Smooth muscle cell (in vitro differentiated cells): ENCODE results near the gene CRIM1. TPM values are rescaled to one million over a fixed set of nuclear protein-coding genes. Genes with fewer than 3 reads are reported as not detected.

Experiments
- DNase-seq: peaks from one replicate; lab custom pipeline; 2025; ENCODE audit not compliant: unreplicated experiment; lab: John Stamatoyannopoulos, UW
- H2AFZ ChIP-seq: fragments of 200-600 bp; sonication (generic); 2 replicates; pipeline ENCODE4 v1.6.0; 2016; ENCODE audit warnings: antibody characterized with exemption, low read depth, mild to moderate bottlenecking
- H3F3A ChIP-seq: fragments of 200-600 bp; sonication (generic); 2 replicates; pipeline ENCODE4 v1.6.0; 2017; ENCODE audit warnings: antibody characterized with exemption, low read depth
- H3K27ac ChIP-seq: fragments of 200-600 bp; sonication (generic); 2 replicates; pipeline ENCODE4 v1.5.1; 2016; ENCODE audit warnings: low read depth, mild to moderate bottlenecking
- H3K27me3 ChIP-seq: fragments of 200-600 bp; sonication (generic); 2 replicates; pipeline ENCODE4 v1.6.1; 2016; ENCODE audit warnings: low read depth, mild to moderate bottlenecking
- H3K36me3 ChIP-seq: fragments of 200-600 bp; sonication (generic); 2 replicates; pipeline ENCODE4 v1.5.1; 2016; ENCODE audit warnings: low read depth
- H3K4me1 ChIP-seq: fragments of 200-600 bp; sonication (generic); 2 replicates; pipeline ENCODE4 v1.5.1; 2016; ENCODE audit warnings: low read depth
- H3K4me2 ChIP-seq: fragments of 200-600 bp; sonication (generic); 2 replicates; pipeline ENCODE4 v1.6.0; 2016; ENCODE audit warnings: mild to moderate bottlenecking
- H3K4me3 ChIP-seq: fragments of 200-600 bp; sonication (generic); 2 replicates; pipeline ENCODE4 v1.5.1; 2016; ENCODE audit warnings: mild to moderate bottlenecking
- H3K79me2 ChIP-seq: fragments of 200-600 bp; sonication (generic); 2 replicates; pipeline ENCODE4 v1.6.0; 2016; ENCODE audit warnings: low read depth, mild to moderate bottlenecking
- H3K9ac ChIP-seq: fragments of 200-600 bp; sonication (generic); 2 replicates; pipeline ENCODE4 v1.6.0; 2016; ENCODE audit warnings: low read depth
- H3K9me3 ChIP-seq: fragments of 200-600 bp; sonication (generic); replicated peaks from 2 replicates; pipeline ENCODE4 v1.5.1; 2016; ENCODE audit warnings: low read depth
- H4K20me1 ChIP-seq: fragments of 200-600 bp; sonication (generic); 2 replicates; pipeline ENCODE4 v1.6.0; 2016; ENCODE audit warnings: low read depth
- WGBS: methylation state at CpG from one replicate; pipeline ENCODE4 v1.1.7; 2016; ENCODE audit warnings: low lambda C conversion rate; 5-methylcytosine and 5-hydroxymethylcytosine counted together
- polyA plus RNA-seq: library from polyadenylated mRNA; unstranded; fragments of >200 nt; fragmentation: Nextera tagmentation; extraction: Ambion mirVana; gene quantifications from 2 replicates; pipeline ENCODE4 v1.2.1, GENCODE V29; 2016
- total RNA-seq: library from RNA; depleted of rRNA; stranded (reverse); fragments of >200 nt; gene quantifications from 2 replicates; pipeline ENCODE4 v1.2.3, GENCODE V29; 2014
- TF ChIP-seq, protein P1 (sequence below): fragments of 200-600 bp; sonication (generic); IDR thresholded peaks from 2 replicates; pipeline ENCODE4 v1.5.1; 2017; ENCODE audit warnings: borderline replicate concordance, mild to moderate bottlenecking, antibody characterized with exemption; ENCODE audit not compliant: insufficient read depth, poor library complexity, severe bottlenecking

CRIM1 gene
- total and polyA plus RNA-seq, 2 experiments from 2014 or later = 10.1 to 28.0 TPM

DNA sequence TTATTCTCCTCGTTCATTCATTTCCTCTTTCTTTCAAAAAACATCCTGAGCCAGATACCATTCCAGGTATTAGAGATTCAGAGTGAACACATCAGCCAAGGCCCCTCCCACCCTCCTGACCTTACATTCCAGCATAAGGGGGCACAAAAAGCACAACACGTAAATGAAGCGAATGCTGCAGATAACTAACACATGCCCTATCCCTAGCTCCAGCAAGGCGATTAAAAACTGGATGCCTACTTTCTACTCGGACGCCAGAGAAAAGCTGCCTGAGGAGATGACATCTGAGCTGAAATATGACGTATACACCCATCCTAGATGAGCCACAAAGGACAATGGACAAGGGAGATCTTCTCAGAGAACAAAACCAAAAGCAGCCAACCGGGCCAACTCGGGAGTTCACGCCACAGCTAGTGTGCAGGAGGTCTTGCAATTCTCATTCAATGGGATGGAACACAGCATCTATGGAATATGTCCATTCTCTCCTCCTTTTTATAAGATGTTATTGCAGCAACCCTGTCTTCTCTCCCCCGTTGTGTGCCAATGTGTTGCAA is 208.9 kb downstream of the CRIM1 start:
- peak overlapping the region; percentile 99 for H3K27ac ChIP-seq
- H3K4me1 ChIP-seq = peaks cover 39% of the 10 kb centered on the region
- no peaks in the 10 kb centered on the region for H3K36me3 ChIP-seq
- WGBS = 88% methylated on average over 11 of the region's 11 CpGs
- no peak for DNase-seq
- peaks cover 15% of the 10 kb centered on the region for H3K79me2 ChIP-seq
- TF ChIP-seq, protein P1, sequence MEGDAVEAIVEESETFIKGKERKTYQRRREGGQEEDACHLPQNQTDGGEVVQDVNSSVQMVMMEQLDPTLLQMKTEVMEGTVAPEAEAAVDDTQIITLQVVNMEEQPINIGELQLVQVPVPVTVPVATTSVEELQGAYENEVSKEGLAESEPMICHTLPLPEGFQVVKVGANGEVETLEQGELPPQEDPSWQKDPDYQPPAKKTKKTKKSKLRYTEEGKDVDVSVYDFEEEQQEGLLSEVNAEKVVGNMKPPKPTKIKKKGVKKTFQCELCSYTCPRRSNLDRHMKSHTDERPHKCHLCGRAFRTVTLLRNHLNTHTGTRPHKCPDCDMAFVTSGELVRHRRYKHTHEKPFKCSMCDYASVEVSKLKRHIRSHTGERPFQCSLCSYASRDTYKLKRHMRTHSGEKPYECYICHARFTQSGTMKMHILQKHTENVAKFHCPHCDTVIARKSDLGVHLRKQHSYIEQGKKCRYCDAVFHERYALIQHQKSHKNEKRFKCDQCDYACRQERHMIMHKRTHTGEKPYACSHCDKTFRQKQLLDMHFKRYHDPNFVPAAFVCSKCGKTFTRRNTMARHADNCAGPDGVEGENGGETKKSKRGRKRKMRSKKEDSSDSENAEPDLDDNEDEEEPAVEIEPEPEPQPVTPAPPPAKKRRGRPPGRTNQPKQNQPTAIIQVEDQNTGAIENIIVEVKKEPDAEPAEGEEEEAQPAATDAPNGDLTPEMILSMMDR = no peak
- H3K9ac ChIP-seq = no peak overlapping the region
- no peaks in the 10 kb centered on the region for H3K27me3 ChIP-seq
- peaks cover 20% of the 10 kb centered on the region for H3F3A ChIP-seq
- H3K9me3 ChIP-seq = no peaks in the 10 kb centered on the region
- no peaks in the 10 kb centered on the region for H4K20me1 ChIP-seq
- H3K4me2 ChIP-seq = no peak overlapping the region
- H2AFZ ChIP-seq = no peak overlapping the region
- H3K4me3 ChIP-seq = no peak overlapping the region

DNA sequence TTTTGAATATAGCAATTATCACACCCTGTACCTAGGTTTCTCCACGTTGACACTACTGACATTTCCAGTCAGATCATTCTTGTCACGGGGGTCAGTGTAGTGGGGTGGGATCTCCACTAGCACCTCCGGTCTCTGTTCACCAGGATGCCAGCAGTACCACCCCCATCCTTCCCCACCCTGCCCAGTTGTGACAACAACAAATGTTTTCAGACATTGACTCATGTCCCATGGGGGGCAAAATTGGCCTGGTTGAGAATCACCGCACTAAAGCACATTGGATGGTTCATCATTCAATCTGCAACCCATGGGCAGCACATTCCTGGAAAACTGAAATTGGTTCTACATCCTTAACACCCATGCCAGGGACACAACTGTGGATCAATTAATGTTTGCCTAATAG is 210.1 kb downstream of the CRIM1 start:
- 98% methylated on average over 4 of the region's 4 CpGs for WGBS
- Histone ChIP-seq H3K9me3 (no peaks in the 10 kb centered on the region), H3K27ac (no peak overlapping the region), H3K4me1 (peaks cover 37% of the 10 kb centered on the region), H3K27me3 (no peaks in the 10 kb centered on the region), H3K79me2 (peaks cover 16% of the 10 kb centered on the region), H4K20me1 (no peaks in the 10 kb centered on the region), H3K9ac (no peak overlapping the region), H3K36me3 (no peaks in the 10 kb centered on the region), H3F3A (peaks cover 16% of the 10 kb centered on the region), H3K4me2 (no peak overlapping the region), H2AFZ (no peak overlapping the region), H3K4me3 (no peak overlapping the region)
- no peak for DNase-seq
- TF ChIP-seq, protein P1 = no peak

GRCh38 chr2:36566887-36567286 is 211.3 kb downstream of the CRIM1 start:
- WGBS = 91% methylated on average over 4 of the region's 4 CpGs
- Histone ChIP-seq H3K4me2 (no peak overlapping the region), H3K4me3 (no peak overlapping the region), H3K27me3 (no peaks in the 10 kb centered on the region), H3K27ac (no peak overlapping the region), H3F3A (peaks cover 11% of the 10 kb centered on the region), H2AFZ (no peak overlapping the region), H3K4me1 (peaks cover 27% of the 10 kb centered on the region), H3K79me2 (peaks cover 22% of the 10 kb centered on the region), H3K9ac (no peak overlapping the region), H3K9me3 (no peaks in the 10 kb centered on the region), H4K20me1 (no peaks in the 10 kb centered on the region), H3K36me3 (no peaks in the 10 kb centered on the region)
- TF ChIP-seq, protein P1 = no peak
- DNase-seq = no peak

DNA sequence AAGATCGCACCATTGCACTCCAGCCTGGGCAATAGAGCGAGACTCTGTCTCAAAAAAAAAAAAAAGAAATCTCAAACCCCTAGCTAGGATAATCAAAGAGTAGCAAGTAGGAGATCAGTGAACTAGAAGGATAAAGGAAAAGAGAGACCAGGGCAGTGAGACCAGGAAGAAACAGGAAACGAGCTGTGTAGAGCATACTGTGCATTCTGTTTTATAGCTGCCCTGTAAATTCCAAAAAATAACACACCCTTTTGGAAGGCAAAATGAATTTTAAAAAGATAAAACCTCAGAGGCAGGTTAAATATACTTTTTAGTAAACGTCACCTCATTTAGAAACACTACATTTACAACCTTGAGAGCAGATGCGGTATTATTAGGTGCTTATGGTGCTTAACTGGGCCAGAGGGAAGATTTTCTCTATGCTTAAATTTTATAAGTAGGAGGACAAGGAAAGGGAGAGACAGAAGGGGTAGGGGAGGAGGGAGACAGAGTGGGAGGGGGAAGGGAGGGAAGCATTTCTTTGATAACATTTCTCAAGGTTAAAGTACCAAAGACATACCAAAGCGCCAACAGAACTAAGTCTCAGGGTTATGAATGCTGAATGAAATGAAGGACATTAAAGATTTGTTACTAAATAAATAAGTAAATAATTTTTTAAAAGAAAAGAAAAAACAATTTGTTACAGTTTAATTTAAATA is 212.3 kb downstream of the CRIM1 start:
- H3K4me3 ChIP-seq = no peak overlapping the region
- H4K20me1 ChIP-seq = no peaks in the 10 kb centered on the region
- H3K79me2 ChIP-seq = peaks cover 22% of the 10 kb centered on the region
- 73% methylated on average over 6 of the region's 6 CpGs for WGBS
- peak overlapping the region; percentile 79 for H3K27ac ChIP-seq
- no peaks in the 10 kb centered on the region for H3K36me3 ChIP-seq
- no peaks in the 10 kb centered on the region for H3K27me3 ChIP-seq
- TF ChIP-seq, protein P1 = no peak
- no peak overlapping the region for H2AFZ ChIP-seq
- DNase-seq = no peak
- peaks cover 17% of the 10 kb centered on the region for H3K4me1 ChIP-seq
- peaks cover 11% of the 10 kb centered on the region for H3F3A ChIP-seq
- peak overlapping the region; percentile 73 for H3K4me2 ChIP-seq
- no peaks in the 10 kb centered on the region for H3K9me3 ChIP-seq
- no peak overlapping the region for H3K9ac ChIP-seq
